Liver (tissue), 9 donors: ENCODE data around the gene TBP. TPM values are rescaled to one million over a fixed set of nuclear protein-coding genes. Genes with fewer than 3 reads are reported as not detected.

ENCODE experiments used
- DNase-seq: peaks from one replicate; pipeline ENCODE4 v3.0.0-alpha.2; 2017; ENCODE audit warnings: low spot score
- H3K27ac ChIP-seq, 2 donors: one replicate each; pipeline ENCODE4 v1.7.0; 2013; ENCODE audit warnings: inconsistent platforms in 2 of 2, low read length in 2 of 2, control low read depth in 1 of 2, low read depth in 1 of 2, mild to moderate bottlenecking in 1 of 2
- H3K27me3 ChIP-seq, 4 donors: one replicate each; pipeline versions ENCODE4 v1.6.1 to v1.7.0; 2013; ENCODE audit warnings: low read length in 3 of 4, inconsistent platforms in 1 of 4, mild to moderate bottlenecking in 1 of 4, moderate library complexity in 1 of 4; ENCODE audit not compliant: control insufficient read depth in 4 of 4, insufficient read depth in 4 of 4
- H3K36me3 ChIP-seq, 4 donors: one replicate each; pipeline versions ENCODE4 v1.6.1 to v1.7.0; 2013; ENCODE audit warnings: low read length in 3 of 4, mild to moderate bottlenecking in 3 of 4, low read depth in 1 of 4, moderate library complexity in 1 of 4; ENCODE audit not compliant: control insufficient read depth in 4 of 4, insufficient read depth in 3 of 4
- H3K4me1 ChIP-seq, 4 donors: one replicate each; pipeline versions ENCODE4 v1.6.1 to v1.7.0; 2013; ENCODE audit warnings: low read length in 3 of 4, mild to moderate bottlenecking in 3 of 4, moderate library complexity in 1 of 4; ENCODE audit not compliant: control insufficient read depth in 4 of 4, insufficient read depth in 4 of 4
- H3K4me3 ChIP-seq, 3 donors: one replicate each; pipeline versions ENCODE4 v1.6.1 to v1.7.0; 2013; ENCODE audit warnings: low read length in 3 of 3, control low read depth in 1 of 3, low read depth in 1 of 3, mild to moderate bottlenecking in 1 of 3
- H3K9ac ChIP-seq, 2 donors: one replicate each; pipeline ENCODE4 v1.7.0; 2013; ENCODE audit warnings: low read length in 2 of 2, mild to moderate bottlenecking in 2 of 2, moderate library complexity in 2 of 2, control low read depth in 1 of 2, low read depth in 1 of 2
- H3K9me3 ChIP-seq, 4 donors: one replicate each; pipeline versions ENCODE4 v1.6.1 to v1.7.0; 2013; ENCODE audit warnings: low read length in 3 of 4; ENCODE audit not compliant: control insufficient read depth in 4 of 4
- EGR1 ChIP-seq, 2 donors: IDR thresholded peaks; 2 replicates each; pipeline ENCODE4 v1.6.1; 2016 to 2018; ENCODE audit warnings: antibody characterized with exemption in 2 of 2, low read depth in 2 of 2
- FOXA2 ChIP-seq: IDR thresholded peaks from 2 replicates; pipeline ENCODE4 v1.6.1; 2016; ENCODE audit warnings: antibody characterized with exemption
- GABPA ChIP-seq, 2 donors: IDR thresholded peaks in 1 of 2; conservative IDR thresholded peaks in 1 of 2; 2 replicates each; pipeline ENCODE4 v1.6.1; 2016; ENCODE audit warnings: antibody characterized with exemption in 2 of 2, mild to moderate bottlenecking in 1 of 2, moderate library complexity in 1 of 2
- HNF4A ChIP-seq, 2 donors: conservative IDR thresholded peaks; 2 replicates each; pipeline ENCODE4 v1.6.1; 2016; ENCODE audit warnings: antibody characterized with exemption in 2 of 2, mild to moderate bottlenecking in 2 of 2
- JUND ChIP-seq, 2 donors: IDR thresholded peaks; 2 replicates each; pipeline ENCODE4 v1.6.1; 2016; ENCODE audit warnings: antibody characterized with exemption in 2 of 2
- RAD21 ChIP-seq, 2 donors: IDR thresholded peaks; 2 replicates each; pipeline ENCODE4 v1.6.1; 2016; ENCODE audit warnings: antibody characterized with exemption in 2 of 2, mild to moderate bottlenecking in 2 of 2
- RXRA ChIP-seq, 2 donors: IDR thresholded peaks; 2 replicates each; pipeline ENCODE4 v1.6.1; 2017 to 2018; ENCODE audit warnings: antibody characterized with exemption in 2 of 2, mild to moderate bottlenecking in 1 of 2
- SP1 ChIP-seq: IDR thresholded peaks from 2 replicates; pipeline ENCODE4 v1.6.1; 2018; ENCODE audit warnings: antibody characterized with exemption, mild to moderate bottlenecking
- TAF1 ChIP-seq: conservative IDR thresholded peaks from 2 replicates; pipeline ENCODE4 v1.6.1; 2016; ENCODE audit warnings: antibody characterized with exemption, mild to moderate bottlenecking
- YY1 ChIP-seq: IDR thresholded peaks from 2 replicates; pipeline ENCODE4 v1.6.1; 2016; ENCODE audit warnings: antibody characterized with exemption, mild to moderate bottlenecking
- WGBS: extraction: QIAGEN DNeasy Blood & Tissue Kit; methylation state at CpG from one replicate; pipeline ENCODE4 v1.1.7; 2013; 5-methylcytosine and 5-hydroxymethylcytosine counted together
- polyA plus RNA-seq, 2 donors: library from polyadenylated mRNA; stranded (reverse) in 1 of 2; unstranded in 1 of 2; fragments of 200-250 nt in 1 of 2; fragments of >200 nt in 1 of 2; fragmentation: Nextera tagmentation in 1 of 2; extraction: Ambion mirVana in 1 of 2; gene quantifications; one replicate each; pipeline versions ENCODE4 v1.2.1 to v1.2.3, GENCODE V29; 2013 to 2015
- total RNA-seq, 2 donors: library from RNA; depleted of rRNA; stranded (reverse); fragments of >200 nt; gene quantifications; one replicate each; pipeline ENCODE4 v1.2.3, GENCODE V29; 2014
- TF ChIP-seq, protein P1 (sequence below): IDR thresholded peaks from 2 replicates; pipeline ENCODE4 v1.6.1; 2016; ENCODE audit warnings: antibody characterized with exemption
- TF ChIP-seq, protein P2 (sequence below): IDR thresholded peaks from 2 replicates; pipeline ENCODE4 v1.6.1; 2016; ENCODE audit warnings: antibody characterized with exemption, mild to moderate bottlenecking
- TF ChIP-seq, protein P3 (sequence below): IDR thresholded peaks from 2 replicates; pipeline ENCODE4 v1.6.1; 2016; ENCODE audit warnings: antibody characterized with exemption
- donor health status: healthy.
- donor health status: healthy.
- donor health status: healthy.
- donor health status: healthy.
- donor health status: healthy.

Gene TBP
- total and polyA plus RNA-seq, 4 donors, result 4.5 to 7.5 (median 7.3) TPM

DNA sequence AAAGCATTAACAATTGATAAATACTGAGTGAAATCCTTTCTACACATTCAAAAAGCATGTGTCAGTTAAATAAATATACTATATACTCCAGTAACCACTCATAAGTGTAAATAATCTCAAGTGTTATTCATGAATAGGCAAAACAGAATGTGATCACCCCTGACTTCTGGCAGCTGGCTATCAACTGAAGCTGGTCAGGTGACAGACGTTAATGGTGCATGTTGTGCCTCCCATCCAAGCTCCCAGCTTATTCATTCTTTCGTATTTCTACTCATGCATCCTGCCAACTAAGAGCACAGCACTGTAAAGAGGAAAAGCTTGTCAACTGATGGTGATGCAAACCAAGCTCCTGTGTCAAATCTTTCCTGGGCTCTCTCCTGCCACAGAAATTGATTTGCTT lies 8.8 kb upstream of the TBP start:
- H3K36me3 ChIP-seq, result peaks cover 17 to 66% (median 58%) of the 10 kb centered on the region in 4 donors
- no peak overlapping the region for H3K4me3 ChIP-seq
- H3K9me3 ChIP-seq, result no peaks in the 10 kb centered on the region
- H3K27ac ChIP-seq, result no peak overlapping the region
- H3K9ac ChIP-seq, result no peak overlapping the region
- peaks cover 0 to 15% (median 9%) of the 10 kb centered on the region in 4 donors for H3K4me1 ChIP-seq
- TF ChIP-seq, protein P1, sequence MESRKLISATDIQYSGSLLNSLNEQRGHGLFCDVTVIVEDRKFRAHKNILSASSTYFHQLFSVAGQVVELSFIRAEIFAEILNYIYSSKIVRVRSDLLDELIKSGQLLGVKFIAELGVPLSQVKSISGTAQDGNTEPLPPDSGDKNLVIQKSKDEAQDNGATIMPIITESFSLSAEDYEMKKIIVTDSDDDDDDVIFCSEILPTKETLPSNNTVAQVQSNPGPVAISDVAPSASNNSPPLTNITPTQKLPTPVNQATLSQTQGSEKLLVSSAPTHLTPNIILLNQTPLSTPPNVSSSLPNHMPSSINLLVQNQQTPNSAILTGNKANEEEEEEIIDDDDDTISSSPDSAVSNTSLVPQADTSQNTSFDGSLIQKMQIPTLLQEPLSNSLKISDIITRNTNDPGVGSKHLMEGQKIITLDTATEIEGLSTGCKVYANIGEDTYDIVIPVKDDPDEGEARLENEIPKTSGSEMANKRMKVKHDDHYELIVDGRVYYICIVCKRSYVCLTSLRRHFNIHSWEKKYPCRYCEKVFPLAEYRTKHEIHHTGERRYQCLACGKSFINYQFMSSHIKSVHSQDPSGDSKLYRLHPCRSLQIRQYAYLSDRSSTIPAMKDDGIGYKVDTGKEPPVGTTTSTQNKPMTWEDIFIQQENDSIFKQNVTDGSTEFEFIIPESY, result no peak
- TF ChIP-seq SP1 (no peak), RXRA (IDR thresholded peaks at IDR 0.05) (no peak), RAD21 (IDR thresholded peaks at IDR 0.05) (no peak), GABPA (IDR thresholded peaks at IDR 0.05 in 1 of 2, conservative IDR thresholded peaks at IDR 0.05 in 1 of 2) (no peak), JUND (IDR thresholded peaks at IDR 0.05) (no peak), EGR1 (IDR thresholded peaks at IDR 0.05; ENCODE audit: low read depth in 2 of 2) (no peak), HNF4A (conservative IDR thresholded peaks at IDR 0.05) (no peak)
- TF ChIP-seq, protein P2, sequence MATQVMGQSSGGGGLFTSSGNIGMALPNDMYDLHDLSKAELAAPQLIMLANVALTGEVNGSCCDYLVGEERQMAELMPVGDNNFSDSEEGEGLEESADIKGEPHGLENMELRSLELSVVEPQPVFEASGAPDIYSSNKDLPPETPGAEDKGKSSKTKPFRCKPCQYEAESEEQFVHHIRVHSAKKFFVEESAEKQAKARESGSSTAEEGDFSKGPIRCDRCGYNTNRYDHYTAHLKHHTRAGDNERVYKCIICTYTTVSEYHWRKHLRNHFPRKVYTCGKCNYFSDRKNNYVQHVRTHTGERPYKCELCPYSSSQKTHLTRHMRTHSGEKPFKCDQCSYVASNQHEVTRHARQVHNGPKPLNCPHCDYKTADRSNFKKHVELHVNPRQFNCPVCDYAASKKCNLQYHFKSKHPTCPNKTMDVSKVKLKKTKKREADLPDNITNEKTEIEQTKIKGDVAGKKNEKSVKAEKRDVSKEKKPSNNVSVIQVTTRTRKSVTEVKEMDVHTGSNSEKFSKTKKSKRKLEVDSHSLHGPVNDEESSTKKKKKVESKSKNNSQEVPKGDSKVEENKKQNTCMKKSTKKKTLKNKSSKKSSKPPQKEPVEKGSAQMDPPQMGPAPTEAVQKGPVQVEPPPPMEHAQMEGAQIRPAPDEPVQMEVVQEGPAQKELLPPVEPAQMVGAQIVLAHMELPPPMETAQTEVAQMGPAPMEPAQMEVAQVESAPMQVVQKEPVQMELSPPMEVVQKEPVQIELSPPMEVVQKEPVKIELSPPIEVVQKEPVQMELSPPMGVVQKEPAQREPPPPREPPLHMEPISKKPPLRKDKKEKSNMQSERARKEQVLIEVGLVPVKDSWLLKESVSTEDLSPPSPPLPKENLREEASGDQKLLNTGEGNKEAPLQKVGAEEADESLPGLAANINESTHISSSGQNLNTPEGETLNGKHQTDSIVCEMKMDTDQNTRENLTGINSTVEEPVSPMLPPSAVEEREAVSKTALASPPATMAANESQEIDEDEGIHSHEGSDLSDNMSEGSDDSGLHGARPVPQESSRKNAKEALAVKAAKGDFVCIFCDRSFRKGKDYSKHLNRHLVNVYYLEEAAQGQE, result no peak
- H3K27me3 ChIP-seq, result no peaks in the 10 kb centered on the region
- WGBS, result 60% methylated on average over 2 of the region's 2 CpGs
- DNase-seq, result no peak

DNA sequence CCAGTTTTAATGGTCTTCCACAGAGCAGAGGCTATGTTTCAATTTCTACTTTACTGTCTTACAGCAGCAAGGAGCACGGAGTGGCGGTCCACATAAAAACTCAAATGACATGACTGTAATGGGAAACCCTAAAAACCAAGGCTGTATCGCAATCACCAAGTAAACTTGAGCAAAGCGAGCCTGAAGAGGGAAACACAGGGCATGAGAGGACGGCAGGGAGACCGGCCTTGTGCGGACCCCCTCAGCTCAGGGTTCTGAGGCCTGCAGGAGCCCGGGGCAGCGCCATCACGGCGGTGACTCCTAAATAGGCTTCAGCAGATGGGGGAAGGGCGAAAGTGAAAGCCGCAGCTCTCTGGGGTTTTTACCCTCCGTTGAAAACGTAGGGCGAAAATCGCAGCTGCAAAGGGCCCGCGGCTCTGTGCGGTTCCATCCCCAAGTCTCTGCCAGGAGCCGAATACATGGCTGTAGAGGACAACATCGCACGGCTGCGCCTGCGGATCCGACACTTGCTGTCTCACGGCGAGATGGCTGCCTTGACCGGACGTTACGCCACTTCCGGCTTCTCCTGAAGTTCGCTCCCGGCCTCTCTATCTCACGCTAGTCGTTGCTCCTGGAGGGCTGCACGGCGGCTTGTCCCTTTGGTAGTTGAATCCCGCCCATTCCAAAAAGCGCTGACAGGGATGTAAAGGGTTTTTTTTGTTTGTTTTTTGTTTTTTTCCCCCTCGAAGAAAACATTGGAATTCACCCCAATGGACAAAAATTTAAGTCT lies 1.2 kb upstream of the TBP start, which contains the start of gene PSMB1:
Gene PSMB1 (minus strand): TSS at position 543 of the 769 bp plus-strand sequence. CDS start 65 bp downstream, at position 478.
- H3K36me3 ChIP-seq, result peaks cover 2 to 7% (median 7%) of the 10 kb centered on the region in 4 donors
- no peaks in the 10 kb centered on the region for H3K27me3 ChIP-seq
- H3K4me3 ChIP-seq, result peak within 1 kb of the TSS; percentile 87 to 100 (median 91)
- TF ChIP-seq HNF4A (conservative IDR thresholded peaks at IDR 0.05) (peak in 1 of 2 donors; percentile 14), FOXA2 (no peak), GABPA (IDR thresholded peaks at IDR 0.05 in 1 of 2, conservative IDR thresholded peaks at IDR 0.05 in 1 of 2) (peak; percentile 89 to 96), RAD21 (IDR thresholded peaks at IDR 0.05) (no peak), RXRA (IDR thresholded peaks at IDR 0.05) (peak in 1 of 2 donors; percentile 25), SP1 (peak; percentile 24), TAF1 (peak; percentile 57), YY1 (peak; percentile 96)
- TF ChIP-seq, protein P3, sequence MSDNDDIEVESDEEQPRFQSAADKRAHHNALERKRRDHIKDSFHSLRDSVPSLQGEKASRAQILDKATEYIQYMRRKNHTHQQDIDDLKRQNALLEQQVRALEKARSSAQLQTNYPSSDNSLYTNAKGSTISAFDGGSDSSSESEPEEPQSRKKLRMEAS, result peak; percentile 29
- TF ChIP-seq, protein P1, result peak; percentile 64
- H3K9ac ChIP-seq, result peak within 1 kb of the TSS; percentile 88 to 100
- DNase-seq, result peak; percentile 90
- under 1% methylated on average over 41 of the region's 41 CpGs for WGBS
- peaks cover 5 to 50% (median 42%) of the 10 kb centered on the region in 4 donors for H3K4me1 ChIP-seq
- H3K27ac ChIP-seq, result peak within 1 kb of the TSS; percentile 80 to 98
- H3K9me3 ChIP-seq, result no peaks in the 10 kb centered on the region
